ENCODE results near the gene KCNMB2.
"Not testable (repeated sequence)": the region's sequence is repeated elsewhere in the genome, so short reads cannot be mapped to it uniquely, and the experiment has no call there.

The KCNMB2 gene

GRCh38 chr3:178520451-178520850, 15.8 kb upstream of the KCNMB2 start:
- no peak for DNase-seq

GRCh38 chr3:178522200-178523052, 13.8 kb upstream of the KCNMB2 start:
- DNase-seq = peak; percentile 63

- no peak for DNase-seq
Measured at GRCh38 chr3:178525251-178525650, 11.0 kb upstream of the KCNMB2 start.

DNA sequence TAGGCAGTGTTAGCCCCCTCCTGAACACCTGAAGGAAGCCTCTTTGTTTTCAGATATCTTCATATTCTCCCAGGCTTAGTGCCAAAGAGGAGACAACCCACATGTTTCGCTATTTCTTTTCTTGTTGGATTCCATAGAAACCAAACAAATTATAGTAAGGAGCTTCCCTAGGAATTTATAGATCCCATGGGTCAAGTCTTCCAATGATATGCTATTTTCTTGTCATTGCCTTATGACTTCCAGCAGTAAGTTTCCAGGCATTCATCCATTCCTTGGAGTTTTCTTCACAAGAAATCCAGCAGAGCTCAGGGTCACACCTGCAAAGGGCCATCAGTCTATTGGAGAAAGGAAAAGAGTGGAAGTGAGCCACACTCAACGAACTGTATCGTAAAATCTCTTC, 9.9 kb upstream of the KCNMB2 start:
- no peak for DNase-seq

DNA sequence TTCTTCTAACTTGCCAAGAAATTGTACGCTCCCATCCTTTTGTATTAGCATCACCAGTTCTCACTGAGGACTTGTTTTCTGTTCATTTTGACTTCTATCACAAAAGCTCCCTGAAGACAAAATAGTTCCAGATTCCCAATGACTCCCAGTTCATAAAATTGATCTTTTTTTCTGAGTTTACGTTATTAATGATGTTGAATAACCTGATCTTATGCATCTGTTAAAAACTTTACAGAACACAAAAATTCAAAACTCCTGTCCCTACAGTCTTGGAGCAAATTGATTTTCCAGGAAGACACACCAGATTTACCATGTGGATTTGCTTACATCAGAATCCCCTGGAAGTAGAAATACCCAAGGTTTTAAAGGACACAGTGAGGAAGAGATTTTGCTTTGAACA, 8.3 kb upstream of the KCNMB2 start:
- DNase-seq = no peak

DNA sequence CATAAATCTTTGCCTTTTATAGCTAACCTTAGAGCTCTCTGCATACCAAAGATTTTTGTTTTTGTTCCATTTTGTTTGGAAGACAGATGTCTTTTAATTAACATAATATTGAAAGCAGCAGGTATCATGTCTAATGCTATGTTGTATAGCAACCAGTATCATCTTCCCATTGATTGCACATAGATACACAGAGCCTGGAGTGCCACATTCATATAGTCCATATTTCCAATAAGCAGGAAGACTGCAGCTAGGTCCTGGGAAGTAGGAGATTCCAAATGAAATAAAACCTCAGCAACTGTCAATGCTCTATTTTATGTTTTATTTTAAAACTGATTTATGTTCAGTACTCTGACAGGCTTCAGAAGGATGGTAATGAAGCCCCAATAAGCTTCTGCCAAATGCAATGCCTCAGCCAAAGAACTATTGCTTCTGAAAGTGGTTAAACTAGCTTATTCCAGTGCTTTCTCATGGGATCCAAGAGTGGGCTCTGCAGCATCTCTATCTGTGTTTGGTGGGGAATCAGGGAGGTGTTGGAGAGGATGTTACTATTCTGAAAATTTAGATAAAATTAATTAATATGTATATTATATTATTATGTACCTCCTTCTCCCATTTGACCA, 6.5 kb upstream of the KCNMB2 start:
- DNase-seq = no peak

DNA sequence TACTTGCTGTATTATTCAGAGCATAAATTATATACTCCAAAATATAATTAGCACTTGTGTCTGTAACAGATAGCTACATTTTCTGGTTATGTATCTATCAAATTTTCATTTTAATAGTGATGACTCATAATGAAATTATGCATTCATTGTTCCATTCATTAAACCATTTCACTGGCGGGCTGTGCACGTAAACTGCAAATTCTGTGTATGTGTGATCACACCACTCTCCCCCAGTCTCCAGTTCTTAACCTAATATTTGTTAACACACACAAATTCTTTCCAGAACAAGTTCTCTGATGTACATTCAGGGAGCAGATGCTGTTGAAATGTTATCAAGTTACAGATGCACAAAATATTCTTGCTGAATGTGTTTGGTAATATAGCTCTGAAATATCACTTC, 3.8 kb upstream of the KCNMB2 start:
- DNase-seq = no peak

- DNase-seq = peak; percentile 48
Measured at GRCh38 chr3:178537122-178537705, 978 bp downstream of the KCNMB2 start.

- no peak for DNase-seq
Measured at GRCh38 chr3:178538056-178538455, 1.8 kb downstream of the KCNMB2 start.

GRCh38 chr3:178540184-178540583, 3.9 kb downstream of the KCNMB2 start:
- DNase-seq = no peak

- DNase-seq = peak; percentile 28
Measured at GRCh38 chr3:178545337-178545736, 9.1 kb downstream of the KCNMB2 start.

DNA sequence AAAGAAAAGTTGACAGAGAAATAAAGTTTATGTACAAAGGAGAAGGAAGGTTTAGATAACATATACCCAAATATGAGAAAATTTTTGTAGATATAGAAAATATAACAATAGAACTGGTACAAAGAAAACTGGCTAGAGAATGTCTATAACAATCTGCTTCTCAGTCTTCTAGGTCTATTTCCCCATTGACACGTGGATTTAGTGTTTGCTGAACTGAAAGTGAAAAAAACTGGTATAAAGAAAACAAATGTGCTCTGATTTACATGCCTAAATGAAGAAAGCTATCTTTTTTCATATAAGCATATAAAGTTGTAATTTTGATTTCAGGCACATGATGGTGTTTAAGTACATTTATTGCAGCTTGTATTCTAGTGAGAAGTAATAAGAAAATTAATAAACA, 9.8 kb downstream of the KCNMB2 start:
- peak; percentile 42 for DNase-seq

- DNase-seq = not testable (repeated sequence)
Measured at GRCh38 chr3:178549426-178549825, 13.2 kb downstream of the KCNMB2 start.

DNA sequence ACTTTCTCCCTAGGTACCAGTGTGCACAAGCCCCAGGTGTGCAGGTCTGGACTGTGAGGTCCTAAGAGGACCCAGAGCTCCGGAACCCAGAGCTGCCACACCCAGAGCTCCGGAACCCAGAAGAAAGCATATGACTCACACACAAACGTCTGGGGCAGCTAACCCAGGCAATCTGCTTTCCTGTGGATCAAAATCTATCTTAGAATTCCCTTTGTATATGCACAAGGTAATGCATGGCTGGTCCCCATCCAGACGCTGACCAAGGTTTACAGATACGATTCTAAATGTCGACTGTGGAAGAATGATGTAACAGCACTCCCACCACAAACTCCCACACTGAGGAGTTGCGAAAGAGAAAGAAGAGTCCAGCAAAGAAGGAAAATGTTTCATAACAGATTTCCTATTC, 15.7 kb downstream of the KCNMB2 start:
- no peak for DNase-seq

- DNase-seq = peak; percentile 21
Measured at GRCh38 chr3:178558637-178559036, 22.4 kb downstream of the KCNMB2 start.

GRCh38 chr3:178560759-178561158, 24.5 kb downstream of the KCNMB2 start:
- peak; percentile 57 for DNase-seq

DNA sequence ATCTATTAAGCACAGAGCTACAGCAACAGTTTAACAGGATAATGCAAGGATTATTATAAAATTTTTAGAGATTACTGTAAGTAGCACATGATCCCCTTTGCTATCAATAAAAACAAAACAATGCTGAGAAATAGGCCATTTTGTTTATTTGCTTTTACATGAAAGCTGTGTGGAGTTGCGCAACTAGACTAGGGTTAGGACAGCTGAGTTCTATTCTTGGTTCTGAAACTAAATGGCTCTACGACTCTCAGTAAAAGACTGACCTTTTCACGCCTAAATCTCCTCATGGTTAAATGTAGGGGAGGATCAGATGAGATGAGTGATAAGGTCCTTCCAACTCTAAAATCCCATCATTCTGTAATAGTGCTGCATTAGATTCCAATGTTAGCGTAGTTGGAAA, 25.0 kb downstream of the KCNMB2 start:
- peak; percentile 72 for DNase-seq

DNA sequence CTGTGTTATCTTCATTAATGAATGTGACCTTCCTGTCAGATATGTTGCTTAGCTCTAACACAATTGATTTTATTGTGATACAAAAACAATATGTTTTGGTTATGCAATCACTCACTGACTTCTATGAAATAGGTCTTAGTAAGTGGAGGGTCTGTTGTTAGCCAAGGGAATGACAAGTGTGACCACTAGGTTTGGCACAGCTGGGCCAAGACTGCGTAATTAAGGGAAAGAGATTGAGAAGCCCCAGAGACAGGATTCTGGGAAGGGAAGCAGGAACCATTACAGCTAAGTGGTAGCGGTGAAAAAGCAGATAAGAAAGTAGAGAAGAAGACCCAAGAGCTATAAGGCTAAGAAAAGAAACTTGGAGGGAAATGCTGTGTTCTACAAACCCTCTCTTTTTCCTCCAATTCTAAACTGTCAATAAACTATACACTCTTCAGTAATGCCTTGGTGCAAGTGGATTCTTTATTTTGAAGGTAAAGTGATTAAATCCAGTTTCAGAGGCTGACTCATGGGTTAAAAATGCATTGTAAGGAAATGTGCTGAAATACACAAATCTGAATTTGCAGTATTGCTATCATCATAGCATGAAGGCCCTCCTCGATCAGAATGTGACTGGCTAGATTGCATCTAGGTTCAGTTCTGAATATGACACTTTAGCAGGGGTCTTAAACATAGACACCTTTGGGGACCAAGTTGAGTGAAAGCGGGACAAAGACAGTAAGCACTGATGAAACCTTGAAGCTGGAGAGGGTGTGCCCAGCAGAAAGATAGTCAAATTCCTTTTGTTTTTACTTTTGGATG, 26.1 kb downstream of the KCNMB2 start:
- peak; percentile 52 for DNase-seq

- no peak for DNase-seq
Measured at GRCh38 chr3:178562947-178563232, 26.7 kb downstream of the KCNMB2 start.

- no peak for DNase-seq
Measured at GRCh38 chr3:178567611-178568010, 31.4 kb downstream of the KCNMB2 start.

GRCh38 chr3:178568155-178568731, 32.0 kb downstream of the KCNMB2 start:
- no peak for DNase-seq

GRCh38 chr3:178568911-178569310, 32.7 kb downstream of the KCNMB2 start:
- DNase-seq = no peak

GRCh38 chr3:178569826-178570225, 33.6 kb downstream of the KCNMB2 start:
- no peak for DNase-seq
